Measurements from ENCODE around the gene ZSWIM6. TPM values are rescaled to one million over a fixed set of nuclear protein-coding genes. Genes with fewer than 3 reads are reported as not detected.
"Not testable (repeated sequence)": the region's sequence is repeated elsewhere in the genome, so short reads cannot be mapped to it uniquely, and the experiment has no call there.

The ZSWIM6 gene
- total RNA-seq, 1 experiment from 2014 or later, result 3.4 TPM

DNA sequence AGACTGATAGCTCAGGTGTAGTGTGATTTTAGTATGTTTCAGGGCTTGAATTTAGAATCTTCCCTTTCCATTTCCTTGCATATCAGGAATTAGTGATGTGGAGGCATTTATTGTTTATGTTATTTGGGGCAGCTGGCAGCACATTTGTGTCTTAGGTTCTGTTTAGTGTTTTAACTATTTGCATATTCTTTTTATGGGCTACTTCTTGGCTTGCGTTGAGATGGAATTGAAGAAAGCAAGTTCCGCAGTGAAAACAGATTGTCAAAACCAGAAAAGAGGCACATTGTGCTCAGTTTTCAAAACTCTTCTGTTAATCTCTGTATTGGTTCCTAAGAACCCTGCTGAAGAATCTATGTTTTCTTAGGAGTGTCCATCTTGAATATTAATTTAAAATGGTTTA lies 80.3 kb downstream of the ZSWIM6 start:
- no peak for DNase-seq
- Histone ChIP-seq H3K4me3 (ENCODE audit: low read length) (no peak overlapping the region), H3K27ac (ENCODE audit: low read length) (no peak overlapping the region), H3K9me2 (replicated peaks; ENCODE audit: low read length) (no peaks in the 10 kb centered on the region), H3K9me3 (ENCODE audit: low read length) (no peaks in the 10 kb centered on the region), H3K79me2 (ENCODE audit: low read length) (peaks cover 81% of the 10 kb centered on the region), H3K9ac (ENCODE audit: low read length) (no peak overlapping the region), H3K36me3 (ENCODE audit: low read depth, low read length) (no peaks in the 10 kb centered on the region), H4K20me1 (ENCODE audit: low read length) (no peaks in the 10 kb centered on the region), H3F3A (ENCODE audit: low read length, unreplicated experiment) (no peaks in the 10 kb centered on the region), H3K27me3 (ENCODE audit: low read length) (no peaks in the 10 kb centered on the region), H2AFZ (ENCODE audit: low read length) (no peak overlapping the region), H3K4me2 (ENCODE audit: low read length) (no peak overlapping the region), H3K4me1 (ENCODE audit: insufficient read depth, low read length) (peaks cover 34% of the 10 kb centered on the region)
- TF ChIP-seq EZH2 (IDR thresholded peaks at IDR 0.05; ENCODE audit: low read length, unreplicated experiment), result no peak
- no peak for TF ChIP-seq EZH2phosphoT487 (IDR thresholded peaks at IDR 0.05; ENCODE audit: borderline replicate concordance, low read length)
- TF ChIP-seq, protein P1, sequence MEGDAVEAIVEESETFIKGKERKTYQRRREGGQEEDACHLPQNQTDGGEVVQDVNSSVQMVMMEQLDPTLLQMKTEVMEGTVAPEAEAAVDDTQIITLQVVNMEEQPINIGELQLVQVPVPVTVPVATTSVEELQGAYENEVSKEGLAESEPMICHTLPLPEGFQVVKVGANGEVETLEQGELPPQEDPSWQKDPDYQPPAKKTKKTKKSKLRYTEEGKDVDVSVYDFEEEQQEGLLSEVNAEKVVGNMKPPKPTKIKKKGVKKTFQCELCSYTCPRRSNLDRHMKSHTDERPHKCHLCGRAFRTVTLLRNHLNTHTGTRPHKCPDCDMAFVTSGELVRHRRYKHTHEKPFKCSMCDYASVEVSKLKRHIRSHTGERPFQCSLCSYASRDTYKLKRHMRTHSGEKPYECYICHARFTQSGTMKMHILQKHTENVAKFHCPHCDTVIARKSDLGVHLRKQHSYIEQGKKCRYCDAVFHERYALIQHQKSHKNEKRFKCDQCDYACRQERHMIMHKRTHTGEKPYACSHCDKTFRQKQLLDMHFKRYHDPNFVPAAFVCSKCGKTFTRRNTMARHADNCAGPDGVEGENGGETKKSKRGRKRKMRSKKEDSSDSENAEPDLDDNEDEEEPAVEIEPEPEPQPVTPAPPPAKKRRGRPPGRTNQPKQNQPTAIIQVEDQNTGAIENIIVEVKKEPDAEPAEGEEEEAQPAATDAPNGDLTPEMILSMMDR (conservative IDR thresholded peaks at IDR 0.05; ENCODE audit: low read depth, low read length), result no peak
- POLR2A ChIA-PET (ENCODE audit: unreplicated experiment), result no interaction called here
- CTCF ChIA-PET, result no interaction called here
- intact Hi-C loops (cut with micrococcal nuclease), result no loop called here
- no peak for ATAC-seq
- BruUV-seq (replicated peaks), result no TSS peak

DNA sequence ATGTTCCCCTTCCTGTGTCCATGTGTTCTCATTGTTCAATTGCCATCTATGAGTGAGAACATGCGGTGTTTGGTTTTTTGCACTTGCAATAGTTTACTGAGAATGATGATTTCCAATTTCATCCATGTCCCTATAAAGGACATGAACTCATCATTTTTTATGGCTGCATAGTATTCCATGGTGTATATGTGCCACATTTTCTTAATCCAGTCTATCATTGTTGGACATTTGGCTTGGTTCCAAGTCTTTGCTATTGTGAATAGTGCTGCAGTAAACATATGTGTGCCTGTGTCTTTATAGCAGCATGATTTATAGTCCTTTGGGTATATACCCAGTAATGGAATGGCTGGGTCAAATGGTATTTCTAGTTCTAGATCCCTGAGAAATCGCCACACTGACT lies 81.1 kb downstream of the ZSWIM6 start:
- DNase-seq; ATAC-seq; H3K36me3 ChIP-seq (ENCODE audit: low read depth, low read length); CTCF ChIA-PET; H3K27me3 ChIP-seq (ENCODE audit: low read length); H3F3A ChIP-seq (ENCODE audit: low read length, unreplicated experiment); H3K9ac ChIP-seq (ENCODE audit: low read length); POLR2A ChIA-PET (ENCODE audit: unreplicated experiment); H3K4me2 ChIP-seq (ENCODE audit: low read length); BruUV-seq (replicated peaks); H3K27ac ChIP-seq (ENCODE audit: low read length); H3K4me3 ChIP-seq (ENCODE audit: low read length); intact Hi-C loops (cut with micrococcal nuclease); H3K9me3 ChIP-seq (ENCODE audit: low read length); H3K9me2 ChIP-seq (replicated peaks; ENCODE audit: low read length); H2AFZ ChIP-seq (ENCODE audit: low read length); H4K20me1 ChIP-seq (ENCODE audit: low read length): not testable (repeated sequence)
- Histone ChIP-seq H3K79me2 (ENCODE audit: low read length) (peaks cover 81% of the 10 kb centered on the region), H3K4me1 (ENCODE audit: insufficient read depth, low read length) (peaks cover 26% of the 10 kb centered on the region)

DNA sequence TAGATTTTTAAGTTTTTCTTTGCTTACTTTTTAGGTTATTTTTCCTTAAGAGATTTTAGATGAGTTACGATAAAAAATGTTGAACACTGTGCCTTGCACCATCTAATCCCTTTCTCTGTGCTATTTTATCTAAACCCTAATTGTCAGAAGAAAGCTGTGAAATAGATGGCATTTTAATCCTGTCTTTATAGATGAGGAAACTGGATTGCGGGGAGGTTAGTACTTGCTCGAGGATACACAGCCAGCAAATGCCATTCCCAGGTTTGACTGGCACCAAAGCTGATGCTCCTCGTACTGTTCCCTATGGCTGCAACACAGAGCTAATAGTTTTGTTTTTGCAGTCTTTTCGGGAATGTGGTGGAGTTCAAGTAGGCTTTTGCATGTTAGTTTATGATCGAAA lies 82.7 kb downstream of the ZSWIM6 start:
- no peaks in the 10 kb centered on the region for H4K20me1 ChIP-seq (ENCODE audit: low read length)
- no peak overlapping the region for H3K27ac ChIP-seq (ENCODE audit: low read length)
- H3K27me3 ChIP-seq (ENCODE audit: low read length), result no peaks in the 10 kb centered on the region
- H3K9me2 ChIP-seq (replicated peaks; ENCODE audit: low read length), result no peaks in the 10 kb centered on the region
- peaks cover 16% of the 10 kb centered on the region for H3K4me1 ChIP-seq (ENCODE audit: insufficient read depth, low read length)
- no peaks in the 10 kb centered on the region for H3K9me3 ChIP-seq (ENCODE audit: low read length)
- no peak overlapping the region for H3K4me2 ChIP-seq (ENCODE audit: low read length)
- H3F3A ChIP-seq (ENCODE audit: low read length, unreplicated experiment), result no peaks in the 10 kb centered on the region
- no TSS peak for BruUV-seq (replicated peaks)
- no peak overlapping the region for H2AFZ ChIP-seq (ENCODE audit: low read length)
- no peak for DNase-seq
- no peak overlapping the region for H3K4me3 ChIP-seq (ENCODE audit: low read length)
- ATAC-seq, result no peak
- ChIA-PET CTCF (no interaction called here), POLR2A (ENCODE audit: unreplicated experiment) (no interaction called here)
- no peak for TF ChIP-seq EZH2 (IDR thresholded peaks at IDR 0.05; ENCODE audit: low read length, unreplicated experiment)
- TF ChIP-seq EZH2phosphoT487 (IDR thresholded peaks at IDR 0.05; ENCODE audit: borderline replicate concordance, low read length), result no peak
- TF ChIP-seq, protein P1 (conservative IDR thresholded peaks at IDR 0.05; ENCODE audit: low read depth, low read length), result no peak
- intact Hi-C loops (cut with micrococcal nuclease), result no loop called here
- no peak overlapping the region for H3K9ac ChIP-seq (ENCODE audit: low read length)
- peaks cover 89% of the 10 kb centered on the region for H3K79me2 ChIP-seq (ENCODE audit: low read length)
- H3K36me3 ChIP-seq (ENCODE audit: low read depth, low read length), result no peaks in the 10 kb centered on the region

Data from PC-3 (cell line).